Left ventricle myocardium superior (tissue), 1 donor: ENCODE measurements around the gene CPSF4. TPM values are rescaled to one million over a fixed set of nuclear protein-coding genes. Genes with fewer than 3 reads are reported as not detected.

ENCODE experiments used
- ATAC-seq: fragments of 200-7000 bp; cut with Tn5 transposase; one replicate; pipeline ENCODE4 v1.9.1; 2020; ENCODE audit warnings: mild to moderate bottlenecking, moderate library complexity
- DNase-seq: peaks from one replicate; pipeline ENCODE4 v3.0.0-alpha.2; 2020
- intact Hi-C: fragments of 100-400 bp; cut with micrococcal nuclease; formaldehyde crosslinking; loops from one replicate; pipeline ENCODE4 v1.11.0; 2022
- long read RNA-seq: library from polyadenylated mRNA; unstranded; transcript quantifications from one replicate; pipeline ENCODE4 v2.0.0, GENCODE V29; 2021
- total RNA-seq: library from RNA; stranded (reverse); fragmentation: NEBNext Ultra II Directional; extraction: Animal tissue kit (Norgen Biotek cat#: 25700); gene quantifications from one replicate; pipeline ENCODE4 v1.2.1, GENCODE V29; 2021
- donor health status: DM: no; HTN: yes; CAD: no; lungs with severe emphysema.

Gene CPSF4
- total RNA-seq: 19.8 TPM
- long read RNA-seq, transcript CPSF4-201 (8 exons, 1,691 nt): minor isoform, 21 of 90 reads
- long read RNA-seq, transcript CPSF4-204 (8 exons, 1,738 nt): major isoform, 35 of 90 reads
- long read RNA-seq, partial matches to known transcripts: 4 of 90 reads
- long read RNA-seq, other reads (novel, unspliced or antisense): 28 of 90 reads

GRCh38 chr7:99438573-99439480 is at the start of gene CPSF4, which contains the start of gene PTCD1:
Gene CPSF4 (plus strand): TSS chr7:99438943. CDS start chr7:99439083, 140 bp downstream.
Gene PTCD1 (minus strand): TSS chr7:99438798. CDS start chr7:99435242, 3,556 bp downstream.
- intact Hi-C loops: no loop called here
- DNase-seq (peak; percentile 98), ATAC-seq (peak; percentile 98)

GRCh38 chr7:99389772-99390171 is 49.0 kb upstream of the CPSF4 start:
- DNase-seq (peak; percentile 26), ATAC-seq (no peak)
- intact Hi-C loops: no loop called here

- peak; percentile 22 for DNase-seq
- no peak for ATAC-seq
- intact Hi-C loops: no loop called here
Measured at GRCh38 chr7:99390941-99391602, 47.7 kb upstream of the CPSF4 start.

GRCh38 chr7:99392046-99392445 is 46.7 kb upstream of the CPSF4 start:
- DNase-seq (peak; percentile 18), ATAC-seq (no peak)
- intact Hi-C loops: no loop called here

- ATAC-seq (peak; percentile 87), DNase-seq (peak; percentile 89)
- intact Hi-C loops: no loop called here
Measured at GRCh38 chr7:99392659-99393354, 45.9 kb upstream of the CPSF4 start.

- intact Hi-C loops: no loop called here
- ATAC-seq (peak; percentile 71), DNase-seq (peak; percentile 75)
Measured at GRCh38 chr7:99393355-99394187, 45.2 kb upstream of the CPSF4 start.

GRCh38 chr7:99394188-99394502 is 44.6 kb upstream of the CPSF4 start:
- ATAC-seq (no peak), DNase-seq (no peak)
- intact Hi-C loops: no loop called here

GRCh38 chr7:99395616-99396327 is 43.0 kb upstream of the CPSF4 start:
- intact Hi-C loops: no loop called here
- DNase-seq (peak; percentile 29), ATAC-seq (no peak)

GRCh38 chr7:99396418-99397296 is 42.1 kb upstream of the CPSF4 start:
- ATAC-seq: no peak
- no peak for DNase-seq

GRCh38 chr7:99397297-99397983 is 41.3 kb upstream of the CPSF4 start:
- intact Hi-C loops: no loop called here
- ATAC-seq: no peak
- no peak for DNase-seq

More at GRCh38 chr7:99396418-99397296, 42.1 kb upstream of the CPSF4 start:
- intact Hi-C loops: no loop called here

- DNase-seq: no peak
- intact Hi-C loops: no loop called here
- ATAC-seq: no peak
Measured at GRCh38 chr7:99398891-99399445, 39.8 kb upstream of the CPSF4 start.

- intact Hi-C loops: no loop called here
- ATAC-seq (no peak), DNase-seq (no peak)
Measured at GRCh38 chr7:99399597-99399996, 39.1 kb upstream of the CPSF4 start.

- DNase-seq (no peak), ATAC-seq (no peak)
- intact Hi-C loops: no loop called here
Measured at GRCh38 chr7:99402854-99403253, 35.9 kb upstream of the CPSF4 start.

GRCh38 chr7:99403764-99404163 is 35.0 kb upstream of the CPSF4 start:
- no peak for ATAC-seq
- no peak for DNase-seq
- intact Hi-C loops: no loop called here

- intact Hi-C loops: no loop called here
Measured at GRCh38 chr7:99404235-99404976, 34.3 kb upstream of the CPSF4 start.

GRCh38 chr7:99404977-99405320 is 33.8 kb upstream of the CPSF4 start:
- no peak for DNase-seq
- ATAC-seq: no peak
- intact Hi-C loops: no loop called here

More at GRCh38 chr7:99404235-99404976, 34.3 kb upstream of the CPSF4 start:
- DNase-seq (no peak), ATAC-seq (no peak)
